Ascending aorta (tissue), 2 donors: ENCODE measurements around the gene TMEM132E. TPM values are rescaled to one million over a fixed set of nuclear protein-coding genes. Genes with fewer than 3 reads are reported as not detected.
A peak's percentile ranks its signal among the peaks of the same experiment; 100 is the strongest.

ENCODE experiments used
- DNase-seq, 2 donors: peaks; one replicate each; pipeline ENCODE4 v3.0.0-alpha.2; 2019; ENCODE audit warnings: low spot score in 2 of 2
- H3K27ac ChIP-seq, 2 donors: fragments of 200-600 bp; sonication (generic); one replicate each; pipeline ENCODE4 v1.5.1; 2016 to 2017; ENCODE audit warnings: mild to moderate bottlenecking in 1 of 2
- H3K27me3 ChIP-seq: fragments of 200-600 bp; sonication (generic); one replicate; pipeline ENCODE4 v1.5.1; 2017
- H3K36me3 ChIP-seq, 2 donors: fragments of 200-600 bp; sonication (generic); one replicate each; pipeline ENCODE4 v1.5.1; 2016
- H3K4me1 ChIP-seq, 2 donors: fragments of 200-600 bp; sonication (generic); one replicate each; pipeline ENCODE4 v1.5.1; 2016 to 2017; ENCODE audit warnings: mild to moderate bottlenecking in 1 of 2
- H3K4me3 ChIP-seq, 2 donors: fragments of 200-600 bp; sonication (generic); one replicate each; pipeline ENCODE4 v1.5.1; 2016 to 2017; ENCODE audit warnings: mild to moderate bottlenecking in 1 of 2
- H3K9me3 ChIP-seq, 2 donors: fragments of 200-600 bp; sonication (generic); one replicate each; pipeline ENCODE4 v1.5.1; 2016
- intact Hi-C: fragments of 100-400 bp; cut with DNase I; formaldehyde crosslinking; loops from one replicate; pipeline ENCODE4 v1.15.1; 2023
- total RNA-seq: library from RNA; depleted of rRNA; stranded (reverse); fragments of >200 nt; gene quantifications from one replicate; pipeline ENCODE4 v1.1.0, GENCODE V29; 2016
- TF ChIP-seq, protein P1 (sequence below), 3 experiments: fragments of 200-600 bp in 2 of 3; fragments of 450-650 bp in 1 of 3; sonication (generic) in 2 of 3; IDR thresholded peaks; one replicate each; pipeline ENCODE4 v1.5.1; 2016 to 2019; ENCODE audit warnings: antibody characterized with exemption in 3 of 3, mild to moderate bottlenecking in 1 of 3, moderate library complexity in 1 of 3

TMEM132E gene
- total RNA-seq, 1 donor from 2014 or later, result not detected

DNA sequence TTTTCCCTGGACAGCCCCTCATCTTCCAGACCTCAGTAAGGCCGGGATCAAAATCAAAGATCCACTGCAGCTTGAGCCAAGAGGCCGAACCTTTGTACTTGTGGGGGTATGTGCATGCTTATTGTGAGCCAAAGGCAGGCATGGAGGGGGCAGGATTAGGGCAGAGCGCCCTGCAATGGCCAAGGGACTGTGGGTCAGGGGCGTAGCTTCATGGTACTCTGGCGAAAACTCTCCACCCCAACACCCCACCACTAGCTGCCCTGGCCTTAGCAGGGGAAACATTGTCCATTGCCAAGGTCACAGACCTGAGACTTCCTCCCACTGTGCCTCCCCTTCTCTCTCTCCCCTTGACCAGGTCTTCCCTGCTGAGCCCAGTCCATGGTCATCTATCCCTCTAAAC lies 90.1 kb downstream of the TMEM132E start:
- no peak overlapping the region for H3K4me3 ChIP-seq
- intact Hi-C loops, result no loop called here
- H3K4me1 ChIP-seq, result no peaks in the 10 kb centered on the region
- H3K9me3 ChIP-seq, result no peaks in the 10 kb centered on the region
- H3K27me3 ChIP-seq, result no peaks in the 10 kb centered on the region
- no peak overlapping the region for H3K27ac ChIP-seq
- DNase-seq, result no peak
- H3K36me3 ChIP-seq, result no peaks in the 10 kb centered on the region
- TF ChIP-seq, protein P1, sequence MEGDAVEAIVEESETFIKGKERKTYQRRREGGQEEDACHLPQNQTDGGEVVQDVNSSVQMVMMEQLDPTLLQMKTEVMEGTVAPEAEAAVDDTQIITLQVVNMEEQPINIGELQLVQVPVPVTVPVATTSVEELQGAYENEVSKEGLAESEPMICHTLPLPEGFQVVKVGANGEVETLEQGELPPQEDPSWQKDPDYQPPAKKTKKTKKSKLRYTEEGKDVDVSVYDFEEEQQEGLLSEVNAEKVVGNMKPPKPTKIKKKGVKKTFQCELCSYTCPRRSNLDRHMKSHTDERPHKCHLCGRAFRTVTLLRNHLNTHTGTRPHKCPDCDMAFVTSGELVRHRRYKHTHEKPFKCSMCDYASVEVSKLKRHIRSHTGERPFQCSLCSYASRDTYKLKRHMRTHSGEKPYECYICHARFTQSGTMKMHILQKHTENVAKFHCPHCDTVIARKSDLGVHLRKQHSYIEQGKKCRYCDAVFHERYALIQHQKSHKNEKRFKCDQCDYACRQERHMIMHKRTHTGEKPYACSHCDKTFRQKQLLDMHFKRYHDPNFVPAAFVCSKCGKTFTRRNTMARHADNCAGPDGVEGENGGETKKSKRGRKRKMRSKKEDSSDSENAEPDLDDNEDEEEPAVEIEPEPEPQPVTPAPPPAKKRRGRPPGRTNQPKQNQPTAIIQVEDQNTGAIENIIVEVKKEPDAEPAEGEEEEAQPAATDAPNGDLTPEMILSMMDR (IDR thresholded peaks at IDR 0.05), result no peak

DNA sequence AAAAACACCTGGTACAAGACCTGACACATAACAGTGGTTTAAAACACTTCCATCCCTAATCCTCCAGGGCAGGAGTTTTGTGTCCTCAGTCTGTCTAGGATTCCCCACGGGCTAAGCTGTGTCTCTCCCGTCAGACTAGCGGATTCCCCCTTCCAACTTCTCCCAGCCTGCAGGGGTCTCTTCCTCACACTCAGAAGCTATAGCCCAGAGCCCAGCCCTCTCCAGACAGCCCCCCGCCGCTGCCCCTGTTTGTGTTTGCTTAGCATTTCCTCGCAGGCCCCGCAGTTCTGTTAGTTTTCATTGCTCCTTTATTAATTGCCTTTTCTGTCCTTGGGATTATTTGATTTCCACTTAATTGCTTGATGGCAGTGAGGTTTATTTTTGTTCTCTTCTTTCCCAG lies 91.2 kb downstream of the TMEM132E start:
- Histone ChIP-seq H3K4me1 (no peaks in the 10 kb centered on the region), H3K9me3 (no peaks in the 10 kb centered on the region), H3K27me3 (no peaks in the 10 kb centered on the region), H3K27ac (no peak overlapping the region), H3K36me3 (no peaks in the 10 kb centered on the region), H3K4me3 (no peak overlapping the region)
- intact Hi-C loops, result no loop called here
- TF ChIP-seq, protein P1 (IDR thresholded peaks at IDR 0.05), result no peak
- peak in 1 of 2 donors; percentile 45 for DNase-seq

DNA sequence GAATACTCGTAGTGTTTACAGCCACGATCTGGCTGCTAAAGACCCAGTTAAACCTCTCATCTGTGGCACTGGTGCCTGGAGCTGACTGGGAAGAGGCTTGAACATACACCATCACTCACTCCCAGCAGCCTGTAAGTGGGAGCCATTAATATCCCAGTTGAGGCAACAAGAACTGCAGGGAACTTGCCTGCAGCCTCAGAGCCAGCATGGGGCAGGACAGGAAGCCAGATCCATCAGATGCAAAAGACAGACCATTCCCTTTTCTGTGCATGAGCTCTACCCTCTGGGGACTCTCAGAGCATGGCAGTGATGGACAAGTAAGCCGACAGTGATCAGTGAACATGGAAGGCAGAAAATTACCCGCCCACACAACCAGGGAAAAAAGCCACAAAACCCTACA lies 91.8 kb downstream of the TMEM132E start:
- H3K9me3 ChIP-seq, result no peaks in the 10 kb centered on the region
- DNase-seq, result no peak
- H3K27ac ChIP-seq, result no peak overlapping the region
- no peaks in the 10 kb centered on the region for H3K27me3 ChIP-seq
- TF ChIP-seq, protein P1 (IDR thresholded peaks at IDR 0.05), result no peak
- no peaks in the 10 kb centered on the region for H3K4me1 ChIP-seq
- intact Hi-C loops, result no loop called here
- no peaks in the 10 kb centered on the region for H3K36me3 ChIP-seq
- H3K4me3 ChIP-seq, result no peak overlapping the region

DNA sequence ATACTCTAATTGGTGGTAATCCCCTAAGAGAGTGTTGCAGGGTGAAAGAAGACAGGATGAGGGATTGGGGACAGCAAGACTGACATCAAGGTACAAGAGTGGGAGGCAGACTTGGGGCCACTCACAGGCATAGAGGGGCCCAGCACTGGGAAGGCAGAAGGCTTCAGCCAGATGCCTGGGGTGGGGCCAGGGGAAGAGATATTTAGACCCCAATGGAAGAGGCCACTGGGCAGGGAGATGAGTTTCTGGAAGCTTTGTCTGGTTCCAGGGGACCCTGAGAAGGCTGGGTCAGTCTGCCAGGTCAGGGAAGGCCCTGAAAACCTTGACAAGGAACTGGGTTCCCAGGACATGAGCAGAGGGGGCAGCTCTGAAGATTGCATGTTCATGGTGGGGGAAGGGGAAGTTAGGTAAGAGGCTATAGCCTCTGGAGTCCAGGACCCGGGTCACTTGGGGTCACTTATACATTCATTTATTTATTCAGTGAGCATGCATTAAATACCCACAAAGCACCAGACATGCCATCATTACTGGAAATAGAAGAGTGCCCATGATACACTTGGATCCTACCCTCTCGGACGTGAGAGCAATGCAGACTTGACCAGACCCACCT lies 92.9 kb downstream of the TMEM132E start:
- Histone ChIP-seq H3K36me3 (no peaks in the 10 kb centered on the region), H3K4me1 (no peaks in the 10 kb centered on the region), H3K27ac (no peak overlapping the region), H3K27me3 (no peaks in the 10 kb centered on the region), H3K9me3 (no peaks in the 10 kb centered on the region), H3K4me3 (no peak overlapping the region)
- intact Hi-C loops, result no loop called here
- no peak for DNase-seq
- TF ChIP-seq, protein P1 (IDR thresholded peaks at IDR 0.05), result no peak

DNA sequence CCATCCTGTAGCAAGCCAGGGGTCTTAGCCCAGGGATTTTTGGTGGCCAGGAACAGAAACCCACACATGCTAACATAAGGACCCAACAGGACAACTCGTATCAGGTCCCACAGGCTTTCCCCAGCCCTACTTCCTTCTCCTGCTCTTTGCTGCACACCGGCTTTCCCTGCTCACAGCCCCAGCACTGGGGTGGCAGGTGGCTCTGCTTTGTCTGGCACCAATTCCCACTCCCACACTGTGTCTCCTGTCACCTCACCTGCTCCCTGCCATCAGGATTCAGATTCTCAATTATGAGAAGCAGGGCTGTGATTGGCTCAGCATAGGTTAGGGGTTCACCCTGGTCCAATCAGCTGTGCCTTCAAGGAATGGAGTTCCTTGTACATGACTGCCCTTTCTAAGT lies 94.1 kb downstream of the TMEM132E start:
- no peaks in the 10 kb centered on the region for H3K4me1 ChIP-seq
- intact Hi-C loops, result no loop called here
- no peaks in the 10 kb centered on the region for H3K36me3 ChIP-seq
- no peak overlapping the region for H3K4me3 ChIP-seq
- no peaks in the 10 kb centered on the region for H3K27me3 ChIP-seq
- no peaks in the 10 kb centered on the region for H3K9me3 ChIP-seq
- DNase-seq, result no peak
- TF ChIP-seq, protein P1 (IDR thresholded peaks at IDR 0.05), result no peak
- H3K27ac ChIP-seq, result no peak overlapping the region
